ENCODE measurements around the gene CDH13. TPM values are rescaled to one million over a fixed set of nuclear protein-coding genes. Genes with fewer than 3 reads are reported as not detected.

The CDH13 gene
- total and polyA plus RNA-seq, 2 experiments from 2014 or later = 1.6 to 4.4 TPM

GRCh38 chr16:83211711-83212110 lies 584.9 kb downstream of the CDH13 start (continued):
- TF ChIP-seq, protein P1, sequence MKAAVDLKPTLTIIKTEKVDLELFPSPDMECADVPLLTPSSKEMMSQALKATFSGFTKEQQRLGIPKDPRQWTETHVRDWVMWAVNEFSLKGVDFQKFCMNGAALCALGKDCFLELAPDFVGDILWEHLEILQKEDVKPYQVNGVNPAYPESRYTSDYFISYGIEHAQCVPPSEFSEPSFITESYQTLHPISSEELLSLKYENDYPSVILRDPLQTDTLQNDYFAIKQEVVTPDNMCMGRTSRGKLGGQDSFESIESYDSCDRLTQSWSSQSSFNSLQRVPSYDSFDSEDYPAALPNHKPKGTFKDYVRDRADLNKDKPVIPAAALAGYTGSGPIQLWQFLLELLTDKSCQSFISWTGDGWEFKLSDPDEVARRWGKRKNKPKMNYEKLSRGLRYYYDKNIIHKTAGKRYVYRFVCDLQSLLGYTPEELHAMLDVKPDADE (IDR thresholded peaks at IDR 0.05) = no peak
- no peak for TF ChIP-seq STAT1 (IDR thresholded peaks at IDR 0.05; ENCODE audit: unreplicated experiment)

DNA sequence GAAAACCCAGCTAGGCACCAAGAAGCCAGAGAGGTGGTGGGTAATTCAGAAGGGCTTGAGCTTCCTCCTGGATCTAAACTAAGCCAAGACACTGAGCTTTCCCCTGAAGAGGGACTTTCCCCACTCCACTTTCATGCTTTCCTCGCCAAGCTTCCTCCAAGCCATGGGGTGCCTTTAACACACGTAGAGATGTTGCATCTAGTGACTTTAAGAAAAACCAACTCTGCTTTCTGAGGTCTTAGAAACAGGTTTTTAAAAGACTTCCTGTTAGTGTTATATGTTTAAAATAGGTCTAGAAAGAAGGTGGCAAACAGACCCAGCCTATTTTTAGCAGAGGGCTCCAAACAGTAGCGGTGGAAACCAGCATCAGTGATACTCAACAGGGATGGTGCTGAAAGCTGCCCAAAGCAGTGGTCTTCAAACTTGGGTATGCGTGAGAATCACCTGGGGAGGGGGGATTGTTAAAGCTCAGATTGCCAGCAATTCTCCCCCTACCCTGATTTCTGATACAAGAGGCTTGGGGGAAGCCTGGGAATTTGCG lies 585.6 kb downstream of the CDH13 start:
- Histone ChIP-seq H3K9me2 (ENCODE audit: insufficient read depth) (no peaks in the 10 kb centered on the region), H3K36me3 (ENCODE audit: insufficient read depth) (no peaks in the 10 kb centered on the region), H3K4me2 (no peak overlapping the region), H4K20me1 (replicated peaks; ENCODE audit: insufficient read depth) (no peaks in the 10 kb centered on the region), H3K4me1 (ENCODE audit: insufficient read depth) (no peaks in the 10 kb centered on the region), H3K27ac (ENCODE audit: low read depth) (no peak overlapping the region), H3K27me3 (ENCODE audit: insufficient read depth) (no peaks in the 10 kb centered on the region), H3F3A (replicated peaks; ENCODE audit: low read depth) (no peaks in the 10 kb centered on the region), H3K4me3 (no peak overlapping the region), H2AFZ (no peak overlapping the region), H3K79me2 (replicated peaks; ENCODE audit: insufficient read depth) (no peaks in the 10 kb centered on the region)
- Mint-ChIP-seq H3K4me3 (no peak overlapping the region), H3K36me3 (ENCODE audit: low read depth) (no peaks in the 10 kb centered on the region), H3K9me3 (no peaks in the 10 kb centered on the region), H3K27me3 (ENCODE audit: insufficient read depth, low read depth, poor library complexity) (peaks cover 3% of the 10 kb centered on the region), H3K4me1 (peaks cover 8% of the 10 kb centered on the region; the same call in 2 of the 3 replicates), H3K27ac (no peak overlapping the region)
- TF ChIP-seq NANOG (IDR thresholded peaks at IDR 0.05; ENCODE audit: borderline replicate concordance) (no peak), ZNF462 (CRISPR knock-in tag; IDR thresholded peaks at IDR 0.05) (no peak), EZH2 (IDR thresholded peaks at IDR 0.05; ENCODE audit: low read depth, unreplicated experiment) (no peak), ZNF114 (CRISPR knock-in tag; IDR thresholded peaks at IDR 0.05) (no peak), ZNF331 (CRISPR knock-in tag; IDR thresholded peaks at IDR 0.05; ENCODE audit: low read depth) (no peak), REST (IDR thresholded peaks at IDR 0.05; ENCODE audit: unreplicated experiment) (no peak), CREB1 (CRISPR knock-in tag; IDR thresholded peaks at IDR 0.05; ENCODE audit: low read depth) (no peak), STAT1 (IDR thresholded peaks at IDR 0.05; ENCODE audit: unreplicated experiment) (no peak), POLR2AphosphoS5 (IDR thresholded peaks at IDR 0.05; ENCODE audit: low read depth) (no peak), EZH2phosphoT487 (IDR thresholded peaks at IDR 0.05; ENCODE audit: unreplicated experiment) (no peak), JUNB (IDR thresholded peaks at IDR 0.05; ENCODE audit: unreplicated experiment) (no peak)
- TF ChIP-seq, protein P1 (IDR thresholded peaks at IDR 0.05) = no peak
- DNase-seq (ENCODE audit: low spot score) (no peak), ATAC-seq (no peak)

Data from GM23338 (cell line).